HL-60 (cell line): ENCODE data around the gene SCGB2B2.

ENCODE experiments used
- DNase-seq, 2 experiments: peaks; one replicate each; pipeline ENCODE4 v3.0.0-alpha.2; 2010 to 2020; ENCODE audit warnings: low read depth in 1 of 2, low spot score in 1 of 2
- H3K27ac ChIP-seq: fragments of 250-450 bp; sonication (Bioruptor Pico); replicated peaks from 2 replicates; pipeline ENCODE4 v1.5.1; 2020; ENCODE audit warnings: mild to moderate bottlenecking, moderate library complexity
- H3K27me3 ChIP-seq: fragments of 250-450 bp; sonication (Bioruptor Pico); 2 replicates; pipeline ENCODE4 v1.5.1; 2021; ENCODE audit warnings: mild to moderate bottlenecking, moderate library complexity; ENCODE audit not compliant: insufficient read depth, poor library complexity, severe bottlenecking
- H3K4me3 ChIP-seq: replicated peaks from 2 replicates; pipeline ENCODE4 v1.5.1; 2011; ENCODE audit warnings: mild to moderate bottlenecking, control low read depth, low read length; ENCODE audit not compliant: insufficient read depth
- GABPA ChIP-seq: IDR thresholded peaks from 2 replicates; pipeline ENCODE4 v1.6.1; 2012; ENCODE audit warnings: low read depth
- POLR2AphosphoS5 ChIP-seq: IDR thresholded peaks from 2 replicates; pipeline ENCODE4 v1.6.1; 2012; ENCODE audit warnings: low read depth
- SPI1 ChIP-seq: IDR thresholded peaks from 2 replicates; pipeline ENCODE4 v1.6.1; 2012; ENCODE audit warnings: low read depth, mild to moderate bottlenecking, borderline replicate concordance
- TF ChIP-seq, protein P1 (sequence below): IDR thresholded peaks from one replicate; pipeline ENCODE4 v1.5.1; 2011; ENCODE audit warnings: low read length, control low read depth, inconsistent platforms; ENCODE audit not compliant: insufficient read depth
- TF ChIP-seq, protein P2 (sequence below): IDR thresholded peaks from 2 replicates; pipeline ENCODE4 v1.6.1; 2012; ENCODE audit warnings: low read depth; ENCODE audit not compliant: insufficient replicate concordance

The SCGB2B2 gene

DNA sequence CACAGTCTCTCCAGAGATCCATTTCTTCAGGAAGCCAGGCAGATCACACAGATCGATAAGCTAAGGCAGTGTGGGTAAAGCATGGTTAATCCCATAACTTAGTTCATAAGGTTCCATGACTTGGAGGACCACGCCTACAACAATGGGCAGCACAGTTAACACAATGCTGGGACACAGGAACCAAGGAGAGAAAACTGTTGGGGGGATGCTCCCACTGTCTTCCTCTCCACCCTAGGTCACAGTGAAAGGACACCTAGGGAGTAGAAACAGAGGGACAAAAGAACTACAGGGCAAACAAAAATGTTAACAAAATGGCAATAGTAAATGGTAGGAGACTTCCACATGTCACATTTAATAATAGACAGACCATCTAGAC lies 36.3 kb upstream of the SCGB2B2 start:
- TF ChIP-seq POLR2AphosphoS5 (no peak), SPI1 (no peak), GABPA (no peak)
- TF ChIP-seq, protein P1, sequence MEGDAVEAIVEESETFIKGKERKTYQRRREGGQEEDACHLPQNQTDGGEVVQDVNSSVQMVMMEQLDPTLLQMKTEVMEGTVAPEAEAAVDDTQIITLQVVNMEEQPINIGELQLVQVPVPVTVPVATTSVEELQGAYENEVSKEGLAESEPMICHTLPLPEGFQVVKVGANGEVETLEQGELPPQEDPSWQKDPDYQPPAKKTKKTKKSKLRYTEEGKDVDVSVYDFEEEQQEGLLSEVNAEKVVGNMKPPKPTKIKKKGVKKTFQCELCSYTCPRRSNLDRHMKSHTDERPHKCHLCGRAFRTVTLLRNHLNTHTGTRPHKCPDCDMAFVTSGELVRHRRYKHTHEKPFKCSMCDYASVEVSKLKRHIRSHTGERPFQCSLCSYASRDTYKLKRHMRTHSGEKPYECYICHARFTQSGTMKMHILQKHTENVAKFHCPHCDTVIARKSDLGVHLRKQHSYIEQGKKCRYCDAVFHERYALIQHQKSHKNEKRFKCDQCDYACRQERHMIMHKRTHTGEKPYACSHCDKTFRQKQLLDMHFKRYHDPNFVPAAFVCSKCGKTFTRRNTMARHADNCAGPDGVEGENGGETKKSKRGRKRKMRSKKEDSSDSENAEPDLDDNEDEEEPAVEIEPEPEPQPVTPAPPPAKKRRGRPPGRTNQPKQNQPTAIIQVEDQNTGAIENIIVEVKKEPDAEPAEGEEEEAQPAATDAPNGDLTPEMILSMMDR, result no peak
- TF ChIP-seq, protein P2, sequence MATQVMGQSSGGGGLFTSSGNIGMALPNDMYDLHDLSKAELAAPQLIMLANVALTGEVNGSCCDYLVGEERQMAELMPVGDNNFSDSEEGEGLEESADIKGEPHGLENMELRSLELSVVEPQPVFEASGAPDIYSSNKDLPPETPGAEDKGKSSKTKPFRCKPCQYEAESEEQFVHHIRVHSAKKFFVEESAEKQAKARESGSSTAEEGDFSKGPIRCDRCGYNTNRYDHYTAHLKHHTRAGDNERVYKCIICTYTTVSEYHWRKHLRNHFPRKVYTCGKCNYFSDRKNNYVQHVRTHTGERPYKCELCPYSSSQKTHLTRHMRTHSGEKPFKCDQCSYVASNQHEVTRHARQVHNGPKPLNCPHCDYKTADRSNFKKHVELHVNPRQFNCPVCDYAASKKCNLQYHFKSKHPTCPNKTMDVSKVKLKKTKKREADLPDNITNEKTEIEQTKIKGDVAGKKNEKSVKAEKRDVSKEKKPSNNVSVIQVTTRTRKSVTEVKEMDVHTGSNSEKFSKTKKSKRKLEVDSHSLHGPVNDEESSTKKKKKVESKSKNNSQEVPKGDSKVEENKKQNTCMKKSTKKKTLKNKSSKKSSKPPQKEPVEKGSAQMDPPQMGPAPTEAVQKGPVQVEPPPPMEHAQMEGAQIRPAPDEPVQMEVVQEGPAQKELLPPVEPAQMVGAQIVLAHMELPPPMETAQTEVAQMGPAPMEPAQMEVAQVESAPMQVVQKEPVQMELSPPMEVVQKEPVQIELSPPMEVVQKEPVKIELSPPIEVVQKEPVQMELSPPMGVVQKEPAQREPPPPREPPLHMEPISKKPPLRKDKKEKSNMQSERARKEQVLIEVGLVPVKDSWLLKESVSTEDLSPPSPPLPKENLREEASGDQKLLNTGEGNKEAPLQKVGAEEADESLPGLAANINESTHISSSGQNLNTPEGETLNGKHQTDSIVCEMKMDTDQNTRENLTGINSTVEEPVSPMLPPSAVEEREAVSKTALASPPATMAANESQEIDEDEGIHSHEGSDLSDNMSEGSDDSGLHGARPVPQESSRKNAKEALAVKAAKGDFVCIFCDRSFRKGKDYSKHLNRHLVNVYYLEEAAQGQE, result no peak
- no peak for DNase-seq
- Histone ChIP-seq H3K27me3 (no peaks in the 10 kb centered on the region), H3K4me3 (no peak overlapping the region), H3K27ac (no peak overlapping the region)

DNA sequence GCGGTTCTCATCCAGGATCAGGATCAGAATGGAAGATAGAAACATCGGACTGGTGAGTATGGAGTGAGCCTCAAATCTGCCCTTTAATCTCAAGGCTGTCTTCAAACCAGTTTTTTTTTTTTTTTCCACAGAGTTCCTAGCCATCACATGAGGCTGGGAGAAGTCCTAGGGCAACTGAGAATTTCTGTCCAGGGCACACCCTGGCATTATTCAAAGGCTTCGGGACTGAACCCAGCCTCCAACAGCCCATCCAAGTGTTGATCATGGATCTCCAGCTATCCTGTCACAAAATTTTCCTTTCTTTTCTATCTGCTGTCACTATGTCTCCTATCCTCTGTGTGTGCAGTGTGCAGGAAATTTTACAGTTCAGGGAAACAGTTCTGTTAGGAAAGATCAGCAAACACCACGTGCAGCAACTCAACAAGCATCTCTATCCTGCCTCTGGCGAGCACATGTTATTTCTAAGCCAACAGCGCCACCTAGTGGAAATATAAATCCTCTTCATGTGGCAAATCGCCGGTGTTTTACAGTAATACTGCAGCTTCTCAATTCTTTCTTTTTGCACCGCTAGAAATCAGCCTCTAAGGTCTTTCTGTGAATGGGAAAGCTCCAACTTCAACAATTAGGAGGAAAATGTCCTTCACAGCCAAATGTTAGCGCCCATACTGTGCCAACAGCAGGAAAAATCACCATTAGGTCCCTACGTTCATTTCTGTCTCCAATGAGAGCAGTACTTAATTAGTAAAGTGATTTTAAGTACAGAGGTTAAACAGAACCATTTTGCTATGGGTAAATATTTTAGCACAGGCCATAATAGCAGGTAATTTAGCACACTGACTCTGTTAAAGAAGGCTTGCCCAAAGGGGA lies 35.7 kb upstream of the SCGB2B2 start:
- DNase-seq, result peak; percentile 38 to 67
- no peak overlapping the region for H3K27ac ChIP-seq
- H3K4me3 ChIP-seq, result no peak overlapping the region
- no peaks in the 10 kb centered on the region for H3K27me3 ChIP-seq
- TF ChIP-seq, protein P1, result peak; percentile 53
- no peak for TF ChIP-seq GABPA

DNA sequence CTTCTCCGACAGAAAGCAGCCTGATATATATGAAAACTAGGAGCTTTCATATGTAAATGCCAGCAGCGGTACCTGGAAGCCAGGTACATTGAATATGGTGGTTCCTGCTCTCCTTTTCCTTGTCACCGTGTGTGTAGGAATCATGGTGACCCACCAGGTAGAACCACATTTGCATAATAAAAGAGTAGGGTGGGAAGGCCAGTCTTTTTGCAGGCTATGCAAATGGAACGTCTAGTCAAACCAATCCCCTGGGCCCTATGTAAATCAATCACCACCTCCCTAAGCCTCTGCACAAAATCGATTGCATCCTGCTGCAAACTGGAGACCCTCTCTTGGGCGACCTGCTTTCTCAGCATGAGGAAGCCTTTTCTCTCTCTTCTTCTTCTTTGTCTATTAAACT lies 34.9 kb upstream of the SCGB2B2 start:
- no peak for DNase-seq
- Histone ChIP-seq H3K4me3 (no peak overlapping the region), H3K27ac (no peak overlapping the region), H3K27me3 (no peaks in the 10 kb centered on the region)
- no peak for TF ChIP-seq POLR2AphosphoS5
- TF ChIP-seq, protein P2, result no peak
- TF ChIP-seq GABPA, result no peak
- no peak for TF ChIP-seq SPI1
- TF ChIP-seq, protein P1, result no peak

DNA sequence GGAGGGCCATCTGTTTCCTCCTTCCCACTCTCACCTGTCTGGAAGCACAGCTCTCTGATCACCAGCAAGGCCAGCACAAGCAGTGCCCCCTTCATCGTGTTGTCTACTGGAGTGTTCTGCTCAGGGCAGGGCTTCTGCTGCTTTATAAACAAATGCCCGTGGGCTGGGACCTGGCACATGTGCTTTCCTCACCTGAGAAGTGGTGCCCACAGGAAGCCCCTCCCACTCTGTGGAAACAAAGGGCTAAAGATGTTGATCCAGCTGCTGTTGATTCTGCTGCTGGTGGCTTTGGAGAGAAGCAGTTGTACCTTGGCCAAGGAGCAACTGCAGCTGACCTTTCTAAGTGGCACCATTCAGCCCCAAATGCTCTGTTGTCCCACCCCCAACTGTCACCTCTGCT lies 30.7 kb upstream of the SCGB2B2 start:
- no peak for TF ChIP-seq GABPA
- no peak for TF ChIP-seq POLR2AphosphoS5
- TF ChIP-seq SPI1, result no peak
- TF ChIP-seq, protein P1, result no peak
- TF ChIP-seq, protein P2, result no peak
- DNase-seq, result no peak
- H3K4me3 ChIP-seq, result no peak overlapping the region
- no peak overlapping the region for H3K27ac ChIP-seq
- H3K27me3 ChIP-seq, result no peaks in the 10 kb centered on the region
